Panc1 (cell line): ENCODE results near the gene ZNF440. TPM values are rescaled to one million over a fixed set of nuclear protein-coding genes. Genes with fewer than 3 reads are reported as not detected.
"Not testable (repeated sequence)": the region's sequence is repeated elsewhere in the genome, so short reads cannot be mapped to it uniquely, and the experiment has no call there.

ENCODE experiments used
- ATAC-seq: fragments of 200-7000 bp; cut with Tn5 transposase; 2 replicates; pipeline ENCODE4 v1.9.1; 2020; ENCODE audit warnings: mild to moderate bottlenecking, moderate library complexity
- BruUV-seq: library from RNA; stranded (reverse); fragments of 400-500 nt; replicated peaks from 2 replicates; lab custom pipeline; 2021; lab: Mats Ljungman, UMichigan
- CTCF ChIA-PET: fragments of 300-600 bp; sonication (Branson Sonifier 250); formaldehyde crosslinking; loops from one replicate; lab custom pipeline; 2022; ENCODE audit warnings: antibody characterized with exemption; lab: Charles Lee
- POLR2A ChIA-PET: fragments of 300-600 bp; sonication (Branson Sonifier 250); formaldehyde crosslinking; loops from one replicate; lab custom pipeline; 2022; ENCODE audit warnings: antibody characterized with exemption; lab: Charles Lee
- DNase-seq: peaks from one replicate; pipeline ENCODE4 v3.0.0-alpha.2; 2010; ENCODE audit warnings: low read depth, low spot score
- H3K27ac ChIP-seq: 2 replicates; pipeline ENCODE4 v1.5.1; 2011; ENCODE audit warnings: mild to moderate bottlenecking, low read length, inconsistent platforms
- H3K27me3 ChIP-seq: fragments of 200-500 bp; sonication (Bioruptor generic); 2 replicates; pipeline ENCODE4 v1.6.0; 2014; ENCODE audit warnings: low read length, inconsistent platforms; ENCODE audit not compliant: control insufficient read depth, insufficient read depth
- H3K36me3 ChIP-seq: fragments of 200-500 bp; sonication (Bioruptor generic); 2 replicates; pipeline ENCODE4 v1.5.1; 2014; ENCODE audit warnings: inconsistent platforms, mild to moderate bottlenecking, low read length, moderate library complexity; ENCODE audit not compliant: control insufficient read depth, insufficient read depth
- H3K4me1 ChIP-seq: 2 replicates; pipeline ENCODE4 v1.5.1; 2011; ENCODE audit warnings: inconsistent platforms, mild to moderate bottlenecking, low read length, moderate library complexity; ENCODE audit not compliant: control insufficient read depth, insufficient read depth
- H3K4me3 ChIP-seq, 2 experiments: 2 replicates each; pipeline ENCODE4 v1.5.1; 2011 to 2012; ENCODE audit warnings: low read depth in 2 of 2, low read length in 2 of 2, mild to moderate bottlenecking in 2 of 2, inconsistent platforms in 1 of 2, moderate library complexity in 1 of 2
- H3K9me3 ChIP-seq: fragments of 200-500 bp; sonication (Bioruptor generic); 2 replicates; pipeline ENCODE4 v1.5.1; 2014; ENCODE audit warnings: low read depth, mild to moderate bottlenecking, inconsistent platforms, low read length, moderate library complexity; ENCODE audit not compliant: control insufficient read depth, insufficient read depth
- POLR2AphosphoS5 ChIP-seq: IDR thresholded peaks from 2 replicates; pipeline ENCODE4 v1.6.1; 2012; ENCODE audit warnings: mild to moderate bottlenecking, low read depth, low read length, moderate library complexity
- SIN3A ChIP-seq: IDR thresholded peaks from 2 replicates; pipeline ENCODE4 v1.6.1; 2012; ENCODE audit warnings: low read depth, mild to moderate bottlenecking, low read length, moderate library complexity, borderline replicate concordance; ENCODE audit not compliant: insufficient read depth
- TCF7L2 ChIP-seq: IDR thresholded peaks from 2 replicates; pipeline ENCODE4 v1.6.1; 2011; ENCODE audit warnings: mild to moderate bottlenecking, low read depth, low read length, inconsistent platforms
- in situ Hi-C: cut with HindIII; loops from 2 replicates; pipeline ENCODE4 v1.10.0; 2016; ENCODE audit warnings: low sequenced_read_pairs, low pct_unique_long_range_greater_than_20kb
- intact Hi-C: fragments of 100-400 bp; cut with micrococcal nuclease; formaldehyde crosslinking; loops from one replicate; pipeline ENCODE4 v1.10.0; 2022; ENCODE audit not compliant: unreplicated experiment
- total RNA-seq: library from RNA; stranded (reverse); gene quantifications from one replicate; pipeline ENCODE4 v1.2.1, GENCODE V29; 2021; ENCODE audit not compliant: unreplicated experiment
- TF ChIP-seq, protein P1 (sequence below): fragments of 450-650 bp; IDR thresholded peaks from 2 replicates; pipeline ENCODE4 v1.5.1; 2017; ENCODE audit warnings: mild to moderate bottlenecking
- TF ChIP-seq, protein P2 (sequence below), 2 experiments: IDR thresholded peaks; 2 replicates each; pipeline ENCODE4 v1.6.1; 2011 to 2012; ENCODE audit warnings: low read depth in 2 of 2, control low read depth in 1 of 2, low read length in 1 of 2, mild to moderate bottlenecking in 1 of 2, moderate library complexity in 1 of 2; ENCODE audit not compliant: insufficient read depth in 1 of 2

ZNF440 gene
- total RNA-seq, 1 experiment from 2014 or later: 12.9 TPM

DNA sequence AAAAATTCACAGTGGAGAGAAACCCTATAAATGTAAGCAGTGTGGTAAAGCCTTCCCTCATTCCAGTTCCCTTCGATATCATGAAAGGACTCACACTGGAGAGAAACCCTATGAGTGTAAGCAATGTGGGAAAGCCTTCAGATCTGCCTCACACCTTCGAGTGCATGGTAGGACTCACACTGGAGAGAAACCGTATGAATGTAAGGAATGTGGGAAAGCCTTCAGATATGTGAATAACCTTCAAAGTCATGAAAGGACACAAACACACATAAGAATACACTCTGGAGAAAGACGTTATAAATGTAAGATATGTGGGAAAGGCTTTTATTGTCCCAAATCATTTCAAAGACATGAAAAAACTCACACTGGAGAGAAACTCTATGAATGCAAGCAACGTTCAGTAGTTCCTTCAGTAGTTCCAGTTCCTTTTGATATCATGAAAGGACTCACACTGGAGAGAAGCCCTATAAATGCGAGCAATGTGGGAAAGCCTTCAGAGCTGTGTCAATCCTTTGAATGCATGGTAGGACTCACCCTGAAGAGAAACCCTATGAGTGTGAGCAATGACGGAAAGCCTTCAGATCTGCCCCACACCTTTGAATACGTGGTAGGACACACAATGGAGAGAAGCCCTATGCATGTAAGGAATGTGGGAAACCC is 18.3 kb downstream of the ZNF440 start:
- Histone ChIP-seq H3K9me3 (peaks cover 45% of the 10 kb centered on the region), H3K4me1 (no peaks in the 10 kb centered on the region), H3K27ac (no peak overlapping the region), H3K27me3 (no peaks in the 10 kb centered on the region), H3K4me3 (no peak overlapping the region), H3K36me3 (no peaks in the 10 kb centered on the region)
- ChIA-PET CTCF (no interaction called here), POLR2A (no interaction called here)
- in situ Hi-C loops (no loop called here), intact Hi-C loops (no loop called here)
- DNase-seq (no peak), ATAC-seq (no peak)
- TF ChIP-seq SIN3A (no peak), TCF7L2 (no peak), POLR2AphosphoS5 (no peak)
- TF ChIP-seq, protein P1, sequence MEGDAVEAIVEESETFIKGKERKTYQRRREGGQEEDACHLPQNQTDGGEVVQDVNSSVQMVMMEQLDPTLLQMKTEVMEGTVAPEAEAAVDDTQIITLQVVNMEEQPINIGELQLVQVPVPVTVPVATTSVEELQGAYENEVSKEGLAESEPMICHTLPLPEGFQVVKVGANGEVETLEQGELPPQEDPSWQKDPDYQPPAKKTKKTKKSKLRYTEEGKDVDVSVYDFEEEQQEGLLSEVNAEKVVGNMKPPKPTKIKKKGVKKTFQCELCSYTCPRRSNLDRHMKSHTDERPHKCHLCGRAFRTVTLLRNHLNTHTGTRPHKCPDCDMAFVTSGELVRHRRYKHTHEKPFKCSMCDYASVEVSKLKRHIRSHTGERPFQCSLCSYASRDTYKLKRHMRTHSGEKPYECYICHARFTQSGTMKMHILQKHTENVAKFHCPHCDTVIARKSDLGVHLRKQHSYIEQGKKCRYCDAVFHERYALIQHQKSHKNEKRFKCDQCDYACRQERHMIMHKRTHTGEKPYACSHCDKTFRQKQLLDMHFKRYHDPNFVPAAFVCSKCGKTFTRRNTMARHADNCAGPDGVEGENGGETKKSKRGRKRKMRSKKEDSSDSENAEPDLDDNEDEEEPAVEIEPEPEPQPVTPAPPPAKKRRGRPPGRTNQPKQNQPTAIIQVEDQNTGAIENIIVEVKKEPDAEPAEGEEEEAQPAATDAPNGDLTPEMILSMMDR: no peak
- TF ChIP-seq, protein P2, sequence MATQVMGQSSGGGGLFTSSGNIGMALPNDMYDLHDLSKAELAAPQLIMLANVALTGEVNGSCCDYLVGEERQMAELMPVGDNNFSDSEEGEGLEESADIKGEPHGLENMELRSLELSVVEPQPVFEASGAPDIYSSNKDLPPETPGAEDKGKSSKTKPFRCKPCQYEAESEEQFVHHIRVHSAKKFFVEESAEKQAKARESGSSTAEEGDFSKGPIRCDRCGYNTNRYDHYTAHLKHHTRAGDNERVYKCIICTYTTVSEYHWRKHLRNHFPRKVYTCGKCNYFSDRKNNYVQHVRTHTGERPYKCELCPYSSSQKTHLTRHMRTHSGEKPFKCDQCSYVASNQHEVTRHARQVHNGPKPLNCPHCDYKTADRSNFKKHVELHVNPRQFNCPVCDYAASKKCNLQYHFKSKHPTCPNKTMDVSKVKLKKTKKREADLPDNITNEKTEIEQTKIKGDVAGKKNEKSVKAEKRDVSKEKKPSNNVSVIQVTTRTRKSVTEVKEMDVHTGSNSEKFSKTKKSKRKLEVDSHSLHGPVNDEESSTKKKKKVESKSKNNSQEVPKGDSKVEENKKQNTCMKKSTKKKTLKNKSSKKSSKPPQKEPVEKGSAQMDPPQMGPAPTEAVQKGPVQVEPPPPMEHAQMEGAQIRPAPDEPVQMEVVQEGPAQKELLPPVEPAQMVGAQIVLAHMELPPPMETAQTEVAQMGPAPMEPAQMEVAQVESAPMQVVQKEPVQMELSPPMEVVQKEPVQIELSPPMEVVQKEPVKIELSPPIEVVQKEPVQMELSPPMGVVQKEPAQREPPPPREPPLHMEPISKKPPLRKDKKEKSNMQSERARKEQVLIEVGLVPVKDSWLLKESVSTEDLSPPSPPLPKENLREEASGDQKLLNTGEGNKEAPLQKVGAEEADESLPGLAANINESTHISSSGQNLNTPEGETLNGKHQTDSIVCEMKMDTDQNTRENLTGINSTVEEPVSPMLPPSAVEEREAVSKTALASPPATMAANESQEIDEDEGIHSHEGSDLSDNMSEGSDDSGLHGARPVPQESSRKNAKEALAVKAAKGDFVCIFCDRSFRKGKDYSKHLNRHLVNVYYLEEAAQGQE (IDR thresholded peaks at IDR 0.05; ENCODE audit: insufficient read depth in 1 of 2, low read depth in 2 of 2, low read length in 1 of 2): no peak
- BruUV-seq: no TSS peak

DNA sequence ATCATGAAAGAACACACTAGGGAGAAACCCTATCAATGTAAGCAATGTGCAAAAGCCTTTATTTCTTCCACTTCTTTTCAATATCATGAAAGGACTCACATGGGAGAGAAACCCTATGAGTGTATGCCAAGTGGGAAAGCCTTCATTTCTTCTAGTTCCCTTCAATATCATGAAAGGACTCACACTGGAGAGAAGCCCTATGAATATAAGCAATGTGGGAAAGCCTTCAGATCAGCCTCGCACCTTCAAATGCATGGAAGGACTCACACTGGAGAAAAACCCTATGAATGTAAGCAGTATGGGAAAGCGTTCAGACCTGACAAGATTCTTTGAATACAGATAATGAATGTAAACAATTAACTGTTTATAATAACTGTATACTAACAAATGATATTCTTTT is 19.5 kb downstream of the ZNF440 start:
- in situ Hi-C loops: no loop called here
- POLR2A ChIA-PET: no interaction called here

DNA sequence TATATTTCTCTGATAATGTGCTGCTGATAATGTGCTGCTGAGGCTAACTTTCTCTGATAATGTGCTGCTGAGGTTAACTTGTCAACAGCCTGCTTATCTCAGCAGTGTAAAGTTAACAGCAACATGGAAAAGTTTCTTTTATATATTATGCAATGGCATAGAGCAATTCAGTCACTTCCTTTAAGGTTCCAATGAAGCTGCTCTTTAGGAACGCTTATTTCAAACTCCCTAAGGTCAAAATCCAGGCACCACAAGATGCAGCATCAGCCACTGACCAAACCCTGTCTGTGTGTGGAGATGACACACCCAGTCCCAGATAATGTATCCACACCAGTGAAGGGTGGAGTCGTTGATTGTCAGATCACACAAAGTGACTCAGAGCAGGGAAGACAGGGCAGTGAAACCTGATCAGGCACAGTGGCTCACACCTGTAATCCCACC is 21.6 kb downstream of the ZNF440 start:
- DNase-seq, intact Hi-C loops, CTCF ChIA-PET, H3K4me1 ChIP-seq, H3K27me3 ChIP-seq, H3K27ac ChIP-seq, H3K4me3 ChIP-seq, POLR2A ChIA-PET, ATAC-seq, in situ Hi-C loops, BruUV-seq, H3K36me3 ChIP-seq: not testable (repeated sequence)
- H3K9me3 ChIP-seq: peaks cover 36% of the 10 kb centered on the region

More for the DNA sequence above, 19.5 kb downstream of the ZNF440 start:
- no peak for DNase-seq
- TF ChIP-seq, protein P2 (IDR thresholded peaks at IDR 0.05; ENCODE audit: insufficient read depth in 1 of 2, low read depth in 2 of 2, low read length in 1 of 2): no peak
- TF ChIP-seq, protein P1: no peak
- TF ChIP-seq TCF7L2 (no peak), SIN3A (no peak), POLR2AphosphoS5 (no peak)
- CTCF ChIA-PET: no interaction called here
- H3K36me3 ChIP-seq: no peaks in the 10 kb centered on the region
- H3K9me3 ChIP-seq: peaks cover 43% of the 10 kb centered on the region
- no peak for ATAC-seq
- H3K27ac ChIP-seq: no peak overlapping the region
- no peaks in the 10 kb centered on the region for H3K27me3 ChIP-seq
- H3K4me1 ChIP-seq: no peaks in the 10 kb centered on the region
- no TSS peak for BruUV-seq
- H3K4me3 ChIP-seq: no peak overlapping the region
- intact Hi-C loops: no loop called here
